Stimulated activated CD4-positive, alpha-beta T cell treated with anti-CD3 and anti-CD28 coated beads, Interleukin-12 subunit alpha, Interleukin-12 subunit beta, amount 100 ng/mL, for 48 hours (primary cell): Measurements from ENCODE around the gene SPRY2.
"Not testable (repeated sequence)": the region's sequence is repeated elsewhere in the genome, so short reads cannot be mapped to it uniquely, and the experiment has no call there.

Source experiments
- DNase-seq, 3 donors: peaks; one replicate each; pipeline ENCODE4 v3.0.0-alpha.2; 2020; ENCODE audit warnings: low read depth in 2 of 3, low spot score in 1 of 3

SPRY2 gene

DNA sequence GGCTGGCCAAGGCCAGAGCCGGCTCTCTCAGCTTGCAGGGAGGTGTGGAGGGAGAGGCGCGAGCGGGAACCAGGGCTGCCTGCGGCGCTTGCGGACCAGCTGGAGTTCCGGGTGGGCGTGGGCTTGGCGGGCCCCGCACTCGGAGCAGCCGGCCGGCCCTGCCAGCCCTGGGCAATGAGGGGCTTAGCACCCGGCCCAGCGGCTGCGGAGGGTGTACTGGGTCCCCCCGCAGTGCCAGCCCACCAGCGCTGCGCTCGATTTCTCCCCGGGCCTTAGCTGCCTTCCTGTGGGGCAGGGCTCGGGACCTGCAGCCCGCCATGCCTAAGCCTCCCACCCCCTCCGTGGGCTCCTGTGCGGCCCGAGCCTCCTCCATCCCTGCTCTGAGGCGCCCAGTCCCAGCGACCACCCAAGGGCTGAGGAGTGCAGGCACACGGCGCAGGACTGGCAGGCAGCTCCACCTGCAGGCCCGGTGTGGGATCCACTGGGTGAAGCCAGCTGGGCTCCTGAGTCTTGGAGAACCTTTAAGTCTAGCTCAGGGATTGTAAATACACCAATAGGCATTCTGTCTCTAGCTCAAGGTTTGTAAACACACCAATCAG is 14.7 kb upstream of the SPRY2 start:
- not testable (repeated sequence) for DNase-seq

DNA sequence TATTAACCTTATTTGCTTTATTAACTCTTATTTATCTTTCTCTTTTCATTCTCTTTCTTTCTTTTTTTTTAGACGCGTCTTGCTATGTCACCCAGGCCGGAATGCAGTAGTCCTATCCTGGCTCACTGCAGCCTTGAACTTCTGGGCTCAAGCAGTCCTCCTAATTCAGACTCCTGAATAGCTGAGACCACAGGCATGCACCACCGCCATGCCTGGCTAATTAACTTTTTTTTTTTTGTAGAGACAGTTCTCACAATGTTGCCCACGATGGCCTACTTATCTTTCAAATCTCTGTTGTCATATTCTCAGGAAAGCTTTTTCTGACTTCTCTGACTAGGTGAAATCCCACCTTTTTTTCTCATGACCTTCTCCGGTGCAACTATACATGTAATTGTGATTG is 7.8 kb upstream of the SPRY2 start:
- DNase-seq = no peak

GRCh38 chr13:80348314-80348713 is 7.4 kb upstream of the SPRY2 start:
- no peak for DNase-seq

DNA sequence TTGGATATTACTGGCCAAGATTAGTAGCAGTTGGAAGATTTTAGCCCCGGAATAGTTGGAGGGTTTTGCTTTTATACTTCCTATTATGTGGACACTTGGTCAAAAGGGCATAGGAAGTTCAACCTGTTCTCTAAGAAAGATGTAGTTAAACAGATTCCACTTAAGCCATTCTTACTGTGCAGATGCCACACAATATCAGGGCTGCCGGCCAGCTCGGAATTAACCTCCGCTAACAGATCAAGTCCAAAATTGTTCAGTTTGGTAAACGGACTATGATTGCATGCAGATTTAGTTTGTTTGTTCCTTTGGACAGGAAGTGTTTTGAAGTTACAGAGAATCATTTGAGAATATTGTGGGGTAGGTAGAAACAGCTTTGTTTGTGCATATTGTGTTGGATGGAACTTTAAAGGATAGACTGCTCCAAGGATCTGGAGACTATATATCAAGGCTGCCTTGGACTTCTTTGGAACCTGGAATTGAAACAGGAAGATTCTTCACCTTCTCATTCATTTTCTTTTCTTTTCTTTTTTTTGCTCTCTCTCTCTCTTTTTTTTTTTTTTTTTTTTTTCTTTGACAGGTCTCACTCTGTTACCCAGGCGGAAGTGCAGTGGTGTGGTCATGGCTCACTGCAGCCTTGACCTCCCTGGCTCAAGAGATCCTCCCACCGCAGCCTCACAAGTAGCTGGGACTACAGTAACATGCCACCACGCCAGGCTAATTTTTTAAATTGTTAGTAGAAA is 5.0 kb upstream of the SPRY2 start:
- DNase-seq = no peak

DNA sequence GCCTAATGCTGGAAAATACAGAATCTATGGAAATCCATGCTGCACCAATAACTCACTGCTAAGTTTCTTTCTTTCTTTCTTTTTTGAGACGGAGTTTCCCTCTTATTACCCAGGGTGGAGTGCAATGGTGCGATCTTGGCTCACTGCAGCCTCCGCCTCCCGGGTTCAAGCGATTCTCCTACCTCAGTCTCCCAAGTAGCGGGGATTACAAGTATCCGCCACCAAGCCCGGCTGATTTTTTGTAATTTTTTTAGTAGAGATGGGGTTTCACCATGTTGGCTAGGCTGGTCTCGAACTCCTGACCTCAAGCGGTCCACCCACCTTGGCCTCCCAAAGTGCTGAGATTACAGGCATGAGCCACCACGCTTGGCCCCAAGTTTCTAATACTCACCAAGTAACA is 3.1 kb upstream of the SPRY2 start:
- DNase-seq = not testable (repeated sequence)

DNA sequence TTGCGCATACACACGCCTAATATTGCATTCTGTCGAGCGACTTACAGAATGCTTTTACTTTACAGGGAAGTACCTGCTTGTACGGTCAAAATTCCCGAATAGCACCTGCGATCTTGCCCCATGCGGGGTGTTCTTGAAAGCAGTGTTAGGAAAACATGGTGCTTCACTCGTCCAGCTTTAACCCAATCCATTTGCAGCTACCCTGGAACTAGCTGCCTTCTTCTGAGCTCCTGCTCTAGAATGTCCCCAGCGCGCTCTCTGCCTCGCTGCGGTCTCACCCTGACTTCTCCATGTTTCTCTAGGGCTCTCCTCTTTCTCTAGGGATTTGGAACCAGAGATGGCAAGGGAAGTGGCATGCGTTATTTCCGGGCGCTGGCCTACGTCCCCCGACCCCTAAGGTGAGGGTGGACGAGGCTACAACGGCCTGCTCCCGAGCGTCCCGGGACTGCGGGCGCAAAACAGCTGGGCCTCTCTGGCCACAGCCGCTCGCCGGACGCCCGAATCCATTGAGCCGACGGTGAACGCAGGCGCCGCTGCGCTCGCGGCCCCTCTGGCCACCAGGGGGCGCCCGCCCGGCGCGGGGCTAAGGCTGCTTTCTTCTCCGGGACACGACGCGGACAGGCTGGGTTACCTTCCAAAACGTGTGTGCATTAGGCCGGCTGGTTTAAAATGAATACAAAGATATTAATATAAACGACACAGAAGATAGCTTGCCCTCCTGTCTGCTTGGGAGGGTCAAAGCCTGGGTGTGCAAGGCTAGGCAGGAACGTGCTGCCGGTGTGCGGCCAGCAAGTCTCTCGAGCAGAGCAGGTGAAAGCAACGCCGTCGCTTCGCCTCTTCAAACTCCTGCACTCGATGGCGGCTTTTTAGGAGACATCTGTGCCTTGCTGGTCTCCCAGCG is 1.8 kb upstream of the SPRY2 start:
- peak; percentile 32 to 67 (median 64) for DNase-seq

DNA sequence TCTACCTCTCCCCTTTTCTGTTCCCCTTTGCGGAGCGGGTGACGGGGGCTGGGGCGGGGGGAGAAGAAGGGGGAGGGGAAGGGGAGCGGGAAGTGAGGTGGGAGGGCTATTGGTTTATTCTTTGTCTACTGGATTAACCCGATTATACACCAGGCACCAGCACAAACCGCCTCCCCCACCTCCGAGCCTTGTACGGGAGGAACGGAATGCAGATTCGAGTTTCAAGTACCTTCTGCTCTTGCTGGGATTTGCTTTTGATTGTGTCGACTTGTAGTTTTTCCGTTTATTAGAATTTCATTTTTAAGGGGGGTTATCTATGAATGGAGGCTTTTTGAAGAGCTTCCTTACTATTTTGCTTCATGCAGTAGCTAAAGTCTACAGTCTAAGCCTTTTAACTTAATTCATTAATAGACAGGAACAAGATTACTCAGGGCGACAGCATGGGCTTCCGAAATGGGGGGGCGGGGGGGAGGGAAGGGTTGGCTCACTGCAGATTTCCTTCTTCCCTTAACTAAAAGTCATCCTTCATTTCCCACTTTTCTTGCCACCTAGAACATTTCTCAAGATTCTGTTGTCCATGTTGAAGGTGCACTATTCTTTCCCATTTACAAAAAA is 937 bp upstream of the SPRY2 start:
- DNase-seq = no peak

GRCh38 chr13:80340651-80341100 is 250 bp downstream of the SPRY2 start:
- DNase-seq = no peak

DNA sequence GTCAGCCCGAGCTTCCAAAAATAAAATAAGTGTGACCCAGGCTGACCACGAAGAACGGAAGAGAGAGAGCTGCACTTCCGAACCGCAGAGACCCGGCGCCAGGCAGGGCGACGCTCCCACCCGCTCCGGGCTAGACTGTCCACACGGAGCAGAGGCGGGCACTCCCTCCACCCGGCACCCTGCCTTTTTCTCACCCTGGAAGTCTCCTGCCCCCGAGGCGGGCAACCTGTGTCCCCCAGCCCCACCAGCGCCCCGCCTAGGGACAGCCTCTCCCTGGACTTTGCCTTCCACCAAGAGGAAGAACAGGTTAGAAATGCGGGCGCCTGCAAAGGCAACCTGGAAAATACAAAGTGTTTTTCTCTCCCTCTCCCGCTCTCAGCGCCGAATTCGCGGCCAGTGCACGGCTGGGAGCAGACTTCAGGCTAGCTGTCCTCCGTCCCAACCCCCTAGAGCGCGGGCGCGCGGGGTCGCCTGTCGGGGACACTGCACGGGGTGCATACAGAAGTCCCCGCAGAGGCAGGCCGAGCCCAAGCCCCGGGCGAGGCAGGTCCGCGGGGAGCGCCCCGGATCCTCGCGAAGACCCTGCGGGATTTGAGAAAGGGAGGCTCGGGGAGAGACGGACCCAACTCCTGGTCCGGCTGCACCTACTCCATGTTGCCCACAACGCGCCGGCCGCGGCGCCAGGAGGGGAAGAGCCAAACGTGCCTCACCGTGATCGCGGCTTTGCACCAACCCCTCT is 845 bp downstream of the SPRY2 start:
- no peak for DNase-seq

- no peak for DNase-seq
These were observed 1.4 kb downstream of the SPRY2 start for GRCh38 chr13:80339563-80339911.

DNA sequence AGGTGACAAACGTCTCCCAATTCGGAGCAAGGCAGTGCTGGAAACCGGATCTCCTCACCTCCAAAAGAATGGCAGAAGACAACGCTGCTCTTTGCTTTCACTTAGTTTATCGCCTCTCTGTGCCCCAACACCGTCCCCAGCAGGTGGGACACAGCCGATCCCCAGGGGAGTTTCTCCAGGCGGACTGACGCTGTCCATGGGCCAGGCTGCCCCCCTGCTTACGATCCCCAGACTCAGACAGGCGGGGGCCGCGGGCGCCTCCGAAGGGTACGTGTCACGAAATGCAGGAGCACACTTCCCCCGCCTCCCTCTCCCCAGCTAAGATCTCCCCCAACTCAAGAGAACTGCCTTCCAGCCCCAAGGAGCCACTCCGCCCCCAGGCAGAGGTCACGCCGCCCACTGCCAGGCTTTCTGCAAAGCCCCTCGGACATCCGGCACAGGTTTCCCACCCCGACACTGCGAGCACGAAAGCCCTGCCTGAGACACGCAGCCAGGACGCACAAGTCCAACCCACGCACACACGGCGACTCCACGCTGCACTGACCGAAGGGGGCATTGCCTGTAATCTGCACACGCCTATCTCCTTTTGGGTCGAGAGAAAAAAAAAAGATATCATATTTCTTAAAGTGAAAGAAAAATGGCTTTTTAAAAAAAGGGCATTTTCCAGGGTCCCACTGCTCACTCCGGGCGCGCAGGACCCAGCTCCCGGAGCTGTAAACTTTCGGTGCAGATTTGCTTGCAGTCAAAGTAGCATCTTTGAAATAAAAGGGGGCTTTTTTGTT is 2.0 kb downstream of the SPRY2 start:
- no peak for DNase-seq

GRCh38 chr13:80337288-80338081 is 3.4 kb downstream of the SPRY2 start:
- no peak for DNase-seq

DNA sequence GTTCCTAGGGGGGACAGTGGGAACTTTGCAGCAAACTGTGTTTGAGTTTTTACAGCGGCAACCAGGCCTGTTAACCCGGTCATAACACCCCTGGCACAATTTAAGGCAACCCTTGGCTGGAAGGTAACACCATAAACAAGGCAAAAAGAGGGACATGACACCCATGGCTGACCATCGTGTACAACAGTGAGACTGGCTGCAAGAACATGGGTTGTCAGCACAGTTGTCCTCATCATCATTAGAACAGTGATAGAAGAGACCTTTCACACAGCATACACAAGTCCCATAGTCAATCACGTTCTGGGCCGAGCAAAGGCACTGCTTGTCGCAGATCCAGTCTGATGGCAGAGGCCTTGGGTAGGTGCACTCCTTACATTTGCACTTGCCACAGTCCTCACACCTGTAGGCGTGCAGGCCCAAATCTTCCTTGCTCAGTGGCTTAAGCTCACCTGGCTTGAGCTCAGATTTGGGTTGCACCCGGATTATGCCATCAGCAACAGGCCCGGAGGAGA is 4.1 kb downstream of the SPRY2 start:
- DNase-seq = no peak

DNA sequence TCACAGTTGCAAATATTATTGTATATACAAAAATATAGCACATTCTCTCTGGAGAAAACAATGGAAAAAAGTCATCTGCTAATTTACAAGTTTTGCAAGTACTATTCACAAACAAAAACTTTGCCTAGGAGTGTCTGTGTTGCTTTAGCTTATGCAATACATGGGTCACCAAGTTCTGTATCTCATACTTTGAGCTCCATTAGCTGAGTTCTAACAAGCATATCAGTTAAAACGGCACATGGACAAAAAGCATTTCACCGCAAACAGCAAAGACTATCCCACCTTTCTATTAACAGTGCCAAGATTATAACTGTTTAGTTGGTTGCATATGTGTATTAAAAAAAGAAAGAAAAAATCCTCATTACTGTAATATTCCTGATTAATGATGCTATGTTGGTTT is 4.6 kb downstream of the SPRY2 start:
- no peak for DNase-seq

DNA sequence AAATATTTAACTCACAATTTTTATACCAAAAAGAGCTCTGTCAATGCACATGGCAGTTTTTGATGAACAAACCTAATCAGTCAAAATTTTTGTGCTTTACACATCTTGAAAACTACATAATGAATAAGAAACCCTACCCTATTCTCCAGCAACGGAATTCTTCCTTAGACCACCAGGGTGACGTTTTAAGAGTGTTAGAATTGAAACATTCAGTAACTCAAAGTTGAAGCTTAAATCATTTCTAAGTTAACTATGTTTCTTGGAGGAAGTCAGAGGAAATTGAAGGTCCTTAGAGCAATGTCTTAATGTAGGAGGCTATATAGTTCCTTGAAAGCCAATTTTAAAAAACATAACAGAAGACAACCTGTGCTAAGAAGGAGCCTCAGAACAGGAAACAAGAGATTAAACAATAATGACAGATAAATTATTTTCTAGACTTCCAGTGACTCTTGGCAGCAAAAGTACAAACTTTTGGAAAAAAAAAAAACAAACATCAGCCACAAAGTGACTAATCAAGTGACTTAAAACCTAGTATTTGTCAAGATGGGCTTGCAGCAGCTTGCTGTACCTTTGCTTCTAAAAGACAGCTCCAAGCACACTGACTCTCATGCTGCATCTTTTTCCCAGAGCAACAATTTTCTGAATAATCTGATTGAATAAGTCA is 6.2 kb downstream of the SPRY2 start:
- DNase-seq = no peak

GRCh38 chr13:80331984-80332383 is 8.9 kb downstream of the SPRY2 start:
- no peak for DNase-seq

GRCh38 chr13:80329250-80329649 is 11.7 kb downstream of the SPRY2 start:
- DNase-seq = no peak

GRCh38 chr13:80319004-80319403 is 21.9 kb downstream of the SPRY2 start:
- DNase-seq = no peak
